ENCODE data around the gene PLEKHM2.

PLEKHM2 gene

GRCh38 chr1:15702722-15703550, 18.8 kb downstream of the PLEKHM2 start:
- DNase-seq = no peak

DNA sequence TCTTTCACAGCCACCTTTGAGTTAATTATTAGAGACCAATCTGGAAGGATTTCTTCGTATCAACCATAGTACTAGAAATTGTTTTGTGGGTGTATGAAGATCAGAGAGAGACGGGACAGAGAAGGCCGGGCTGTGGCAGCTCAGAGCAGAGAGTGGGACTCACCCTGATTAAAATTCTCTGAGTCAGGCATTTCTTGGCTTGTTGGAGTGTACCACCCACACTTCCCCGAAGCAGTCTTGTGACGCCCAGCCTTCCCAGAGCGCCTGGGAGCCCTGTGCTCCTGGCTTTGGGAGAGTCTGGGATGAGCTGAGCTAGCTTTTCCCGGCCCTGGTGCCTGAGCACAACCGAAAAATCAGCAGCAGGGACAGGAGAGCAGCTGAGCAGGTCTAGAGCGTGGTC, 19.4 kb downstream of the PLEKHM2 start:
- no peak for DNase-seq

GRCh38 chr1:15704526-15705183, 20.5 kb downstream of the PLEKHM2 start:
- no peak for DNase-seq

GRCh38 chr1:15705184-15705566, 21.1 kb downstream of the PLEKHM2 start:
- no peak for DNase-seq

GRCh38 chr1:15706751-15707150, 22.6 kb downstream of the PLEKHM2 start:
- no peak for DNase-seq

DNA sequence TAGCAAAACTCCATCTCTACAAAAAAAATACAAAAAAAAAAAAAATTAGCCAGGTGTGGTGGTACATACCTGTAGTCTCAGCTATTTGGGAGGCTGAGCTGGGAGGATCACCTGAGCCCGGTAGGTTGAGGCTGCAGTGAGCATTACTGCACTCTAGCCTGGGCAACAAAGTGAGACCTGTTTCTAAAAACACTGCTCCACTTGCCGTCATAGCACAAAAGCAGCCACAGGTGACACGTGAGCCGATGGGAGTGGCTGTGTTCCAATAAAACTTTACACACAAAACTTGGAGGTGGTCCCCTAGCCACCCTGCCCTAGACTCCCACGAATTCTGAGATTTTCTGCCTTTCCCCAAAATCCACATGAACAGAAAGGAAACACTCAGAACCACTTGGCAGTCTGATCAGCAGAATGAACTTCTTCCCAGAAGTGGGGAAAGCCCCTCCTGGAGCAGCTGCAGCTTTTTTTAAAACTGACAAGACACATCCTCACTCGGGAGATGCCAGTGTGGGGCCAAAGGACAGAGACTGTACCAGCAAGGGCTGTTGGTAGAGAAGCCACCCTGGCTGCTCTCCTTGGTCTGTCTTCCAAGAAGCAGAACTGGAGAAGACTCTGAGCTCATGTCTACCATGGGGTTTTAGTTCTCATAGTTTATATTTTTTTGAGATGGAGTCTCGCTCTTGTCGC, 23.3 kb downstream of the PLEKHM2 start:
- DNase-seq = no peak

GRCh38 chr1:15708486-15709137, 24.5 kb downstream of the PLEKHM2 start:
- no peak for DNase-seq

- no peak for DNase-seq
Measured at GRCh38 chr1:15709226-15709625, 25.1 kb downstream of the PLEKHM2 start.

DNA sequence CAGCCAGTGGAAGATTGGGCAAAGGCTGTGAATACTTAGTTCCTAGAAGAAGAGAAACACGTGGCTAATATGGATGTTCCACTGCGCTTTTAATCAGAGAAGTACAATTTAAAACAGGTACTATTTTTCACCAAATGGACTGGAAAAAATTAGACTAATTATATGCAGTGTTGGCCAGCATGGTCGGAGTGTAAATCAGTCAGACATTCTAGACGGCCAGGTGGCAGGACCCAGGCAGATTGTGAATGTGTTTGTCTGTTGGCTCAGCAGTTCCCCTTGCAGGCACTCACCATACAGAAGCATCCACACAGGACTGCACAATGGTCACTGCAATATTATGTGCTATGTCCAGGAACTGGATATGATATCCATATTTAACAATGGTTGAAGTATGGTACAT, 28.0 kb downstream of the PLEKHM2 start:
- no peak for DNase-seq

- DNase-seq = no peak
Measured at GRCh38 chr1:15714406-15715136, 30.5 kb downstream of the PLEKHM2 start.

- no peak for DNase-seq
Measured at GRCh38 chr1:15717418-15718125, 33.5 kb downstream of the PLEKHM2 start.

DNA sequence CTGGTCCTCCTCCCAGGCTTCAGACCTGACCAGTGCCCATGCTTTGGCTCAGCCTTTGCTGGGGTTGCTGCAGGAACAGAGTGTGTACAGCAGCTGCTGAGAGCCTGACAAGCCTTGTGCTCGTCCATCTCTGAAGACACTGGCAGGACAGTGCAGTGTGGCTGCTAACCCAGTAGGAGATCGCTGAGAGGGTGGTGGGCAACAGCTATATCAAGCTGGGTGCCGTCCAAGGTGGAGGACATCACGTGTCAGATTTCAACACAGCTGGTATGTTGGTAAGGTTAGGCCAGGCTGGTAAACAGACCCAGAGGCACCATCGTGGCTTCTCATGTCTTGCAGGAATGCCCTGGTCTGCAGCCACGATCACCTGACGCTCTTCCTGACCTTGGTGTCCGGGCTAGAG, 34.1 kb downstream of the PLEKHM2 start:
- no peak for DNase-seq

- no peak for DNase-seq
Measured at GRCh38 chr1:15719381-15720120, 35.4 kb downstream of the PLEKHM2 start.

DNA sequence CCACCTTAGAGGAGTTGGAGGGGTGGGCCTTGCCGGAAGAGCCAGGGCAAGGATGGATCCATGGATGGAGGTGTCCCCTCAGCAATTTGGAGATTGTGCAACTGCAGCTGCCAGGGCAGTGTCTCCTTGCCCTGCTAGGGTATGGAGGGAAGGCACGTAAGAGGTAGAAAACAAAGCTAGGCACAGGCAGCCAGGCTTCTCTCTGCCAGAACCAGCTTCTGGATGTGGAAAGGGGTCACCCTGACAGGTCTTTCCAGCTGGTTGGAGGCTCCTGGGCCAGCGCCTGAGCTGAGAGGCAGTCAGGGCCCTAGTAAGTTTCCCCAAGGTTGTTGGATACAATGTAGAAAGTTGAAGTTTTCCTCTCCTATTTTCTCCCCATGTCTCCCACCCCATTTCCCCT, 36.7 kb downstream of the PLEKHM2 start:
- no peak for DNase-seq

DNA sequence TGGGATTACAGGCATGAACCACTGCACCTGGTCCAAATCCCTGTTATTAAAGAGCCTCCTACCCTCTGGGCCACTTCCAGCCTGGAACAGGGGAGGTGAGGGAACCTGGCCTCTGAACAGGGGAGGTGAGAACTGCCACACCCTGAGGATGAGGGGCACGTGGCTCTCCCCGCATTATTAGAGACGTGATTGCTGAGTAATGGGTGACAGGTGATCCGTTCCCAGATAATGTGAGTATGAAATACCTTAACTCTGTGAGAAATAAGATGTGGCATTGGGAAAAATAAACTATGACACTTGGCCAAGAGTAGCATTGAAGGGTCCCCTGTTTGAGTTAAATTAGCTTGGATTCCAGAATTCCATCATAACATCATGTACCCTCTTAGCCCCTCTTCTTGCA, 38.3 kb downstream of the PLEKHM2 start:
- DNase-seq = no peak

DNA sequence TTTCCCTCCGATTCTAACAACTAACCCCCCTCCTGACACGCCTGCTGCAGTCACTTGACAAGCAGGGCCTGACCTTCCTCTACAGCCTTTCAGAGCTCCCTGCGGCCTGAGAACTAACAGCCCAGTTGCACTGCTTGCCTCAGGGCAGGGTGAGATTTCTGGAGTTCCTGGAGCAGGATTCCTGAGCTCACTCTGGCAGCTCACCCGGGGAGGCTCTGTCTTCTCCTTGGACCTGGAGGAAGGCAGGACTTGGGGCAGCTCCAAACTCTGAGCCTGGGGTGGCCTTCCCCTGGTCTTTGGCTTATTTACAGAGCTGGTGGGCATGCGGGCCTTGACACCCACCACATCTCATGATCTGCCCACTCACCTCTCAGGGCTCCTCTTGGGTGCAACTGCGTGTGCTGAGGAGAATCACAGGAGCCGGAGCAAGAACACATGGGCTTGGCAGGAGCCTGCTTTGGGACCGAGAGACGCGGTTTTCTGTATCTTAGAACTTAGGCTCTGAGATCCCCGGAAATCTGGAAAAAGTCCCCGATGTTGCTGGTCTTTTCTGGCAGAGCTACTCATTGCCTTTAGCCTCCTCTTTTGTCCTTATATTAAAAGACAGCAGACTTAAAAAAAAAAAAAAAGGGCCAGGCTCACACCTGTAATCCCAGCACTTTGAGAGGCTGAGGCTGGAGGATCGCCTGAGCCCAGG, 38.9 kb downstream of the PLEKHM2 start:
- no peak for DNase-seq

GRCh38 chr1:15723631-15724246, 39.6 kb downstream of the PLEKHM2 start:
- no peak for DNase-seq

- DNase-seq = no peak
Measured at GRCh38 chr1:15724949-15725880, 41.1 kb downstream of the PLEKHM2 start.

GRCh38 chr1:15726508-15726907, 42.4 kb downstream of the PLEKHM2 start:
- DNase-seq = no peak
